Esophagus muscularis mucosa (tissue), 4 donors: Measurements from ENCODE around the gene EXOSC7. TPM values are rescaled to one million over a fixed set of nuclear protein-coding genes. Genes with fewer than 3 reads are reported as not detected.

Experiments used
- DNase-seq: peaks from one replicate; pipeline ENCODE4 v3.0.0-alpha.2; 2017; ENCODE audit errors: extremely low spot score
- H3K27ac ChIP-seq, 4 donors: fragments of 200-600 bp; sonication (generic); replicated peaks in 1 of 4; 1 replicate in 3 of 4; 2 replicates in 1 of 4; pipeline ENCODE4 v1.5.1; 2016 to 2019; ENCODE audit warnings: mild to moderate bottlenecking in 1 of 4
- H3K27me3 ChIP-seq, 4 donors: fragments of 200-600 bp; sonication (generic); one replicate each; pipeline versions ENCODE4 v1.5.1 to v1.6.0; 2016 to 2019
- H3K36me3 ChIP-seq, 4 donors: fragments of 200-600 bp; sonication (generic); one replicate each; pipeline ENCODE4 v1.5.1; 2016 to 2019
- H3K4me1 ChIP-seq, 4 donors: fragments of 200-600 bp; sonication (generic); one replicate each; pipeline ENCODE4 v1.5.1; 2016 to 2019
- H3K4me3 ChIP-seq, 4 donors: fragments of 200-600 bp; sonication (generic); 1 replicate in 2 of 4; 2 replicates in 2 of 4; pipeline ENCODE4 v1.5.1; 2016 to 2019; ENCODE audit warnings: mild to moderate bottlenecking in 4 of 4, moderate library complexity in 1 of 4
- H3K9me3 ChIP-seq, 4 donors: fragments of 200-600 bp; sonication (generic); 1 replicate in 3 of 4; 2 replicates in 1 of 4; pipeline ENCODE4 v1.5.1; 2016 to 2019
- EP300 ChIP-seq: sonication (generic); formaldehyde crosslinking; IDR thresholded peaks from one replicate; pipeline ENCODE4 v1.6.1; 2017; ENCODE audit warnings: antibody characterized with exemption
- POLR2A ChIP-seq: fragments of 450-650 bp; IDR thresholded peaks from one replicate; pipeline ENCODE4 v1.6.1; 2017; ENCODE audit warnings: antibody characterized with exemption, moderate library complexity, mild to moderate bottlenecking, low read depth
- POLR2AphosphoS5 ChIP-seq, 2 donors: sonication (generic); formaldehyde crosslinking; IDR thresholded peaks; one replicate each; pipeline ENCODE4 v1.6.1; 2017; ENCODE audit warnings: antibody characterized with exemption in 2 of 2
- WGBS: methylation state at CpG from one replicate; pipeline ENCODE4 v1.1.5; 2018; 5-methylcytosine and 5-hydroxymethylcytosine counted together
- intact Hi-C: fragments of 100-400 bp; cut with DNase I; formaldehyde crosslinking; loops from one replicate; pipeline ENCODE4 v1.15.1; 2023
- total RNA-seq, 4 donors: library from RNA; depleted of rRNA; stranded (reverse); fragments of >200 nt; gene quantifications; one replicate each; pipeline versions ENCODE4 v1.1.0 to v1.2.1, GENCODE V29; 2016
- TF ChIP-seq, protein P1 (sequence below), 3 experiments: fragments of 200-600 bp in 2 of 3; fragments of 450-650 bp in 1 of 3; sonication (generic) in 2 of 3; IDR thresholded peaks; one replicate each; pipeline ENCODE4 v1.5.1; 2017 to 2019; ENCODE audit warnings: antibody characterized with exemption in 3 of 3, mild to moderate bottlenecking in 2 of 3, moderate library complexity in 1 of 3

Gene EXOSC7
- total RNA-seq, 4 donors from 2014 or later: 20.8 to 35.1 (median 29.2) TPM

DNA sequence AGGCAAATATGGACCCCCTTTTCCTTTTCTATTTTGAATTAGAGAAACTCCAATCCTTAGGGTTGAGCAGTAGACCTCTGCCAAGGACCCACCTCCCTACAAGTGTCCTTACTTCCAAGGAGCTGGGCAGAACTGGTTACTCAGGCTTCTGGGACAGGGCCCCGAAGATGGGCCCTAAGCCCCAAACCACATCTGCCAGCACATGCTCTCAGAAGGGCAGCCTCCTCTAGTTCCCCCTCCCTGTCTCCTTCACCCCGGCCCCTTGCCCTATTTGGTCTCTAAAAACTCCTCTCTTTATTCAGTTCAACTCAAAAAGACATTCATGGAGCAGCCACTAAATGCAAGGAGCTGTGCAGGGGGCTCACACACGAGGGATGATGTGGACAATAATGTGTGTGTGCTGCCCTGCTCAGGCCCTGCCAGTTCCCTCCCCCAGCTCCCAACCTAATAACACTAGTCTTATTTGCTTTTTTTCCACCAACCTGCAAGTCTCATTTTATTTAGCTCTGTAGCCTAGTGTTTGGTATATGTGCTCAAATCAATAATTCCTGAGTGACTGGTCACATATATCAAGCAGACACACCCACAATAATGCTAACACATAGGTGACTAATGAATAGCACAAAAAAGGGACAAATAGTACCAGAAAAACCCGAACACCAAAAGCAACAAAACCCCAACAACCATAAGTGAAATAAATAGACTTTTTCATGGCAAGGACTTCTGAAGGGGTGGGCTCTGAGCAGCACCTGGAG lies 12.3 kb upstream of the EXOSC7 start:
- 87% methylated on average over 4 of the region's 4 CpGs for WGBS
- intact Hi-C loops: no loop called here
- Histone ChIP-seq H3K4me3 (no peak overlapping the region), H3K9me3 (no peaks in the 10 kb centered on the region), H3K27me3 (no peaks in the 10 kb centered on the region), H3K27ac (no peak overlapping the region), H3K36me3 (peaks cover 0 to 8% (median 5%) of the 10 kb centered on the region in 4 donors), H3K4me1 (peaks cover 0 to 23% (median 11%) of the 10 kb centered on the region in 4 donors)
- TF ChIP-seq EP300 (no peak), POLR2A (no peak), POLR2AphosphoS5 (IDR thresholded peaks at IDR 0.05) (no peak)
- TF ChIP-seq, protein P1, sequence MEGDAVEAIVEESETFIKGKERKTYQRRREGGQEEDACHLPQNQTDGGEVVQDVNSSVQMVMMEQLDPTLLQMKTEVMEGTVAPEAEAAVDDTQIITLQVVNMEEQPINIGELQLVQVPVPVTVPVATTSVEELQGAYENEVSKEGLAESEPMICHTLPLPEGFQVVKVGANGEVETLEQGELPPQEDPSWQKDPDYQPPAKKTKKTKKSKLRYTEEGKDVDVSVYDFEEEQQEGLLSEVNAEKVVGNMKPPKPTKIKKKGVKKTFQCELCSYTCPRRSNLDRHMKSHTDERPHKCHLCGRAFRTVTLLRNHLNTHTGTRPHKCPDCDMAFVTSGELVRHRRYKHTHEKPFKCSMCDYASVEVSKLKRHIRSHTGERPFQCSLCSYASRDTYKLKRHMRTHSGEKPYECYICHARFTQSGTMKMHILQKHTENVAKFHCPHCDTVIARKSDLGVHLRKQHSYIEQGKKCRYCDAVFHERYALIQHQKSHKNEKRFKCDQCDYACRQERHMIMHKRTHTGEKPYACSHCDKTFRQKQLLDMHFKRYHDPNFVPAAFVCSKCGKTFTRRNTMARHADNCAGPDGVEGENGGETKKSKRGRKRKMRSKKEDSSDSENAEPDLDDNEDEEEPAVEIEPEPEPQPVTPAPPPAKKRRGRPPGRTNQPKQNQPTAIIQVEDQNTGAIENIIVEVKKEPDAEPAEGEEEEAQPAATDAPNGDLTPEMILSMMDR (IDR thresholded peaks at IDR 0.05): no peak
- DNase-seq: no peak

DNA sequence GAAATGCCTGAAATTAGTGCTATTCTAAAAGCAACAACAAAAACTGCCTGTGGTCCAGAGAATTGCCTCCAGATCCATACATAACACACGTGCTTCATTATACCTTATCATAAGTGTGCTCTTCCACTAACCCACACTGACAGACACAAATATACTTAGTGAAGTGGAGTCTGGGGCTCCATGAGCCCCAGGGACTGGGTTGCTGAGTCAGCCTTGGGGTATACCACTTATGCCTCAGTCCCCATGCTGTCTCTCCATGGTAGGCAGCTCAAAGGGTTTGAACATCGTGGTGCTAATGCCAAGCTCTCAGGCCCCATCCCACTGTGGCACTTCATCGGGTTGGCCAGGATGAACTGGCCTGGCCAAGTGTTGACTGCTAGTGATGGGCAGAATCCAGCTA lies 10.9 kb upstream of the EXOSC7 start:
- TF ChIP-seq POLR2A (no peak), POLR2AphosphoS5 (IDR thresholded peaks at IDR 0.05) (no peak), EP300 (no peak)
- TF ChIP-seq, protein P1 (IDR thresholded peaks at IDR 0.05): no peak
- intact Hi-C loops: no loop called here

DNA sequence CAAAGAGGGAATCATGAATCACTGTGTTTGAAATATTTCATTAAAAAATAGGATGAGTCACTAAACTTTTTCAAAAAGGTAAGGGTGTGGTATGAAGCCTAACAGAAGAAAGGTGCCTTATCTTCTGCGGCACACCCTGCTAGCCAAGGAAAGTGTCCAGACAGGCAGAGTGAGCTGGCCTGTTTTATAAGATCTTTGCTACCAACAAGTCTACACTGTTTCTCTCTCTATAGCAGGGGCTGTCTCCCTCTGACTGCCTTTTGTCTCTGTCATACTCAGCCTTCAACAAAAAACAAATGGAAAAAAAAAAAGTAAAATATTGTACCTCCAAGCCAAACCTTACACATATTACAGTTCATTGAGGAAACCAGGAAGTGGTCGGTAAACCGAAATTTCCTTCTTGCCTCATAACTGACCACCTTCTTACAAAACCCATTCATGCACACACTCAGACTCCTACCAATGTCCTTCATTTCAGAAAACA lies 9.2 kb upstream of the EXOSC7 start:
- WGBS: 81% methylated on average over 3 of the region's 3 CpGs
- Histone ChIP-seq H3K4me3 (no peak overlapping the region), H3K4me1 (peaks cover 0 to 29% (median 16%) of the 10 kb centered on the region in 4 donors), H3K9me3 (no peaks in the 10 kb centered on the region), H3K27ac (no peak overlapping the region), H3K36me3 (no peaks in the 10 kb centered on the region), H3K27me3 (no peaks in the 10 kb centered on the region)
- TF ChIP-seq, protein P1 (IDR thresholded peaks at IDR 0.05): no peak
- no peak for TF ChIP-seq POLR2AphosphoS5 (IDR thresholded peaks at IDR 0.05)
- TF ChIP-seq POLR2A: no peak
- no peak for TF ChIP-seq EP300
- DNase-seq: no peak
- intact Hi-C loops: no loop called here

More for the DNA sequence above, 10.9 kb upstream of the EXOSC7 start:
- H3K4me3 ChIP-seq: no peak overlapping the region
- DNase-seq: no peak
- no peaks in the 10 kb centered on the region for H3K27me3 ChIP-seq
- no peaks in the 10 kb centered on the region for H3K36me3 ChIP-seq
- 82% methylated on average over 3 of the region's 3 CpGs for WGBS
- H3K4me1 ChIP-seq: peaks cover 0 to 29% (median 16%) of the 10 kb centered on the region in 4 donors
- H3K9me3 ChIP-seq: no peaks in the 10 kb centered on the region
- H3K27ac ChIP-seq: no peak overlapping the region

DNA sequence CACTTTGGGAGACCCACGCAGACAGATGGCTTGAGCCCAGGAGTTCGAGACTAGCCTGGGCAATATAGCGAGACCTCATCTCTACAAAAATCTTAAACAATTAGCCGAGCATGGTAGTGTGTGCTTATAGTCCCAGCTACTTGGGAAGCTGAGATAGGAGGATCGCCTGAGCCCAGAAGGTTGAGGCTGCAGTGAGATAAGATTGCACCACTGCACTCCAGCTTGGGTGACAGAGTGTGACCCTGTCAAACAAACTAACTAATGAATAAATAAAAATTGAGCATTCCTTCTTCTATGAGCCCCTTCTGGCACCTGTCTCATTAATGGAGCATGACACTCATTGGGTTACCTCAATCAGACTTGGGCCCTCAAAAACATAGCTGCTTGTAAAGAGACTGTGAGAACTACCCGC lies 7.6 kb upstream of the EXOSC7 start:
- Histone ChIP-seq H3K9me3 (no peaks in the 10 kb centered on the region), H3K27me3 (no peaks in the 10 kb centered on the region), H3K4me1 (peaks cover 0 to 27% (median 14%) of the 10 kb centered on the region in 4 donors), H3K36me3 (no peaks in the 10 kb centered on the region), H3K27ac (no peak overlapping the region), H3K4me3 (no peak overlapping the region)
- no peak for DNase-seq
- 97% methylated on average over 6 of the region's 6 CpGs for WGBS
- intact Hi-C loops: no loop called here
- TF ChIP-seq, protein P1 (IDR thresholded peaks at IDR 0.05): no peak
- no peak for TF ChIP-seq POLR2AphosphoS5 (IDR thresholded peaks at IDR 0.05)
- no peak for TF ChIP-seq EP300
- TF ChIP-seq POLR2A: no peak
